ENCODE measurements around the gene PALLD. TPM values are rescaled to one million over a fixed set of nuclear protein-coding genes. Genes with fewer than 3 reads are reported as not detected.

Gene PALLD
- total and polyA plus RNA-seq, 2 of the 8 experiments (the other 6 are each of a cell fraction or from before 2014, with no cell fraction given): 10.5 to 25.0 TPM

DNA sequence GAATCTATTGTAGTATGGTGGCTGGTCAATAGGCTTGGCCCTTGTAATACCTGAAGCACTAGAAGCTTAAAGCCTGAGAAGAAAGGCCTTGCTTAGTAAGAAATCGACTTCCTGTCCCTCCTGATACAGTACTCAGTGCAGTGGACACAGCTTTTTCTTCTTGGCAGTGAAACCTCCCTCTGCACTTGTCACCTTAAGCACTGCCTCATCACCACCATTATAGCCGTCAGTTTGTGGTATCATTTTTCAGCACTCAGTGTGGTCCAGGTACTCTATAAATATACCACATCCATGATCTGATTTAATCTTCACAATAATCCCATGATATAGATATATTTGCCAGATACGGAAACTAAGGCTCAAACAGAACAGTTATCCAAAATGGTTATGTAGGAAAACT lies 75.2 kb downstream of the PALLD start:
- TF ChIP-seq NANOG (IDR thresholded peaks at IDR 0.05; ENCODE audit: insufficient read depth, low read depth, low read length, poor library complexity, severe bottlenecking) (no peak), TAF7 (optimal IDR thresholded peaks at IDR 0.05; ENCODE audit: borderline replicate concordance, low read depth, low read length) (no peak), SP1 (IDR thresholded peaks at IDR 0.05; ENCODE audit: low read depth, low read length) (no peak), KDM5A (IDR thresholded peaks at IDR 0.05; ENCODE audit: low read length) (no peak), TCF12 (IDR thresholded peaks at IDR 0.05; ENCODE audit: low read depth, low read length) (no peak), POU5F1 (IDR thresholded peaks at IDR 0.05; ENCODE audit: low read depth, low read length) (no peak), SUZ12 (IDR thresholded peaks at IDR 0.05; ENCODE audit: low read length) (no peak), SAP30 (IDR thresholded peaks at IDR 0.05; ENCODE audit: insufficient read depth, insufficient replicate concordance, low read length) (no peak), CHD2 (IDR thresholded peaks at IDR 0.05; ENCODE audit: low read length) (no peak), GTF2F1 (IDR thresholded peaks at IDR 0.05; ENCODE audit: borderline replicate concordance, low read depth, low read length) (no peak), MAFK (IDR thresholded peaks at IDR 0.05; ENCODE audit: low read depth, low read length) (no peak), POLR2AphosphoS5 (IDR thresholded peaks at IDR 0.05; ENCODE audit: low read depth, low read length) (no peak), SP2 (IDR thresholded peaks at IDR 0.05; ENCODE audit: low read length) (no peak), YY1 (IDR thresholded peaks at IDR 0.05; ENCODE audit: low read depth, low read length) (no peak)
- TF ChIP-seq, protein P1, sequence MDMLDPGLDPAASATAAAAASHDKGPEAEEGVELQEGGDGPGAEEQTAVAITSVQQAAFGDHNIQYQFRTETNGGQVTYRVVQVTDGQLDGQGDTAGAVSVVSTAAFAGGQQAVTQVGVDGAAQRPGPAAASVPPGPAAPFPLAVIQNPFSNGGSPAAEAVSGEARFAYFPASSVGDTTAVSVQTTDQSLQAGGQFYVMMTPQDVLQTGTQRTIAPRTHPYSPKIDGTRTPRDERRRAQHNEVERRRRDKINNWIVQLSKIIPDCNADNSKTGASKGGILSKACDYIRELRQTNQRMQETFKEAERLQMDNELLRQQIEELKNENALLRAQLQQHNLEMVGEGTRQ (IDR thresholded peaks at IDR 0.05; ENCODE audit: low read length): no peak
- ChIA-PET POLR2A (ENCODE audit: partially characterized antibody) (no interaction called here), CTCF (ENCODE audit: partially characterized antibody) (interaction anchor here (1.0 to 2.1 kb wide), 3 partner anchors 13 to 350 kb away, joined by 3 to 12 read pairs (median 6); no protein-coding TSS in a partner anchor)
- Histone ChIP-seq H3K14ac (ENCODE audit: insufficient read length) (no peak overlapping the region), H4K91ac (replicated peaks; ENCODE audit: insufficient read length, low read length) (no peak overlapping the region), H3K79me1 (ENCODE audit: low read depth, low read length) (no peaks in the 10 kb centered on the region), H4K5ac (ENCODE audit: insufficient read length, low read depth, low read length) (no peak overlapping the region), H3K4me1 (replicated peaks in 1 of 4; ENCODE audit: control insufficient read depth in 3 of 4, insufficient read depth in 4 of 4, low read length in 3 of 4) (no peaks in the 10 kb centered on the region), H3K9ac (replicated peaks in 1 of 4; ENCODE audit: extremely low read depth in 1 of 4, low read depth in 3 of 4, low read length in 3 of 4) (no peak overlapping the region), H2BK20ac (ENCODE audit: low read length) (no peak overlapping the region), H2BK12ac (ENCODE audit: low read depth, low read length) (no peak overlapping the region), H3K56ac (replicated peaks; ENCODE audit: insufficient read length, low read depth, low read length) (no peak overlapping the region), H2AK5ac (ENCODE audit: low read depth, low read length) (no peak overlapping the region), H3K79me2 (ENCODE audit: control insufficient read depth in 1 of 2, insufficient read depth in 2 of 2, low read length in 2 of 2) (no peaks in the 10 kb centered on the region), H3K36me3 (ENCODE audit: control insufficient read depth in 2 of 4, insufficient read depth in 4 of 4, low read length in 3 of 4) (no peaks in the 10 kb centered on the region), H3K4ac (replicated peaks; ENCODE audit: insufficient read length, low read depth, low read length) (no peak overlapping the region), H3K18ac (ENCODE audit: extremely low read depth, low read length) (no peak overlapping the region), H3K4me3 (ENCODE audit: extremely low read depth in 1 of 4, insufficient read depth in 2 of 4, low read depth in 3 of 4, low read length in 4 of 4) (no peak overlapping the region), H4K8ac (ENCODE audit: extremely low read depth, insufficient read depth, low read length) (no peak overlapping the region), H2BK15ac (ENCODE audit: low read length) (no peak overlapping the region), H3K23ac (ENCODE audit: insufficient read length) (no peak overlapping the region), H3K23me2 (ENCODE audit: low read depth, low read length) (no peaks in the 10 kb centered on the region), H3K9me3 (ENCODE audit: insufficient read depth in 2 of 2, low read depth in 1 of 2, low read length in 1 of 2) (no peaks in the 10 kb centered on the region), H3K27ac (ENCODE audit: low read depth, low read length) (no peak overlapping the region), H2AFZ (ENCODE audit: low read length) (no peak overlapping the region), H4K20me1 (replicated peaks in 1 of 2; ENCODE audit: control insufficient read depth in 1 of 2, insufficient read depth in 2 of 2, low read length in 2 of 2) (no peaks in the 10 kb centered on the region), H3K27me3 (replicated peaks in 1 of 4; ENCODE audit: control insufficient read depth in 3 of 4, extremely low read depth in 1 of 4, insufficient read depth in 3 of 4, low read length in 3 of 4) (no peaks in the 10 kb centered on the region), H2BK5ac (ENCODE audit: low read depth, low read length) (no peak overlapping the region), H3K4me2 (ENCODE audit: insufficient read depth in 1 of 2, low read depth in 2 of 2, low read length in 2 of 2) (no peak overlapping the region), H2BK120ac (replicated peaks; ENCODE audit: low read depth, low read length) (no peak overlapping the region)
- DNase-seq (ENCODE audit: low read depth in 1 of 2, low spot score in 2 of 2): no peak
- FAIRE-seq: no peak
- WGBS, 2 experiments (ENCODE audit: extremely low coverage in 1 of 2, insufficient coverage in 1 of 2, insufficient read length in 1 of 2, insufficient replicate concordance in 2 of 2, low coverage in 1 of 2, low lambda C conversion rate in 2 of 2, missing lambda C conversion rate in 1 of 2): 98% methylated on average over 3 of the region's 3 CpGs; no CpG with 5 or more reads in 1 of the 2 experiments

Data from H1 (cell line).